Measurements from ENCODE around the gene FANCL.

Gene FANCL

GRCh38 chr2:58138396-58139030 is 102.6 kb downstream of the FANCL start:
- no peaks in the 10 kb centered on the region for H3K27me3 ChIP-seq (ENCODE audit: insufficient read depth, insufficient read length)
- DNase-seq (ENCODE audit: low read depth, low spot score), result no peak
- no peak overlapping the region for H3K9ac ChIP-seq (ENCODE audit: insufficient read length, low read depth)
- H3K9me3 ChIP-seq (ENCODE audit: insufficient read depth, low read length), result no peaks in the 10 kb centered on the region
- no peaks in the 10 kb centered on the region for H3K36me3 ChIP-seq (ENCODE audit: insufficient read depth, insufficient read length, low read length)
- no peaks in the 10 kb centered on the region for H3K4me1 ChIP-seq (ENCODE audit: insufficient read depth, insufficient read length)
- no peak overlapping the region for H3K4me3 ChIP-seq (ENCODE audit: insufficient read length, low read depth)
- TF ChIP-seq YY1 (IDR thresholded peaks at IDR 0.05; ENCODE audit: insufficient read depth, insufficient read length) (no peak), ZNF274 (IDR thresholded peaks at IDR 0.05; ENCODE audit: low read depth, low read length) (no peak), SUZ12 (IDR thresholded peaks at IDR 0.05; ENCODE audit: extremely low read depth, insufficient read depth, insufficient read length) (no peak)

- Histone ChIP-seq H3K36me3 (ENCODE audit: insufficient read depth, insufficient read length, low read length) (no peaks in the 10 kb centered on the region), H3K4me3 (ENCODE audit: insufficient read length, low read depth) (no peak overlapping the region), H3K4me1 (ENCODE audit: insufficient read depth, insufficient read length) (no peaks in the 10 kb centered on the region), H3K9ac (ENCODE audit: insufficient read length, low read depth) (no peak overlapping the region), H3K9me3 (ENCODE audit: insufficient read depth, low read length) (no peaks in the 10 kb centered on the region), H3K27me3 (ENCODE audit: insufficient read depth, insufficient read length) (no peaks in the 10 kb centered on the region)
- TF ChIP-seq YY1 (IDR thresholded peaks at IDR 0.05; ENCODE audit: insufficient read depth, insufficient read length), result no peak
- no peak for TF ChIP-seq SUZ12 (IDR thresholded peaks at IDR 0.05; ENCODE audit: extremely low read depth, insufficient read depth, insufficient read length)
- no peak for DNase-seq (ENCODE audit: low read depth, low spot score)
Observed at GRCh38 chr2:58137856-58138255, 103.3 kb downstream of the FANCL start.

- DNase-seq (ENCODE audit: low read depth, low spot score), result no peak
- Histone ChIP-seq H3K27me3 (ENCODE audit: insufficient read depth, insufficient read length) (no peaks in the 10 kb centered on the region), H3K9ac (ENCODE audit: insufficient read length, low read depth) (no peak overlapping the region), H3K4me3 (ENCODE audit: insufficient read length, low read depth) (no peak overlapping the region), H3K9me3 (ENCODE audit: insufficient read depth, low read length) (no peaks in the 10 kb centered on the region), H3K4me1 (ENCODE audit: insufficient read depth, insufficient read length) (no peaks in the 10 kb centered on the region), H3K36me3 (ENCODE audit: insufficient read depth, insufficient read length, low read length) (no peaks in the 10 kb centered on the region)
- TF ChIP-seq SUZ12 (IDR thresholded peaks at IDR 0.05; ENCODE audit: extremely low read depth, insufficient read depth, insufficient read length) (no peak), ZNF274 (IDR thresholded peaks at IDR 0.05; ENCODE audit: low read depth, low read length) (no peak), YY1 (IDR thresholded peaks at IDR 0.05; ENCODE audit: insufficient read depth, insufficient read length) (no peak)
Observed at GRCh38 chr2:58137221-58137620, 103.9 kb downstream of the FANCL start.

GRCh38 chr2:58135861-58136260 is 105.3 kb downstream of the FANCL start:
- H3K27me3 ChIP-seq (ENCODE audit: insufficient read depth, insufficient read length), result no peaks in the 10 kb centered on the region
- H3K4me3 ChIP-seq (ENCODE audit: insufficient read length, low read depth), result no peak overlapping the region
- no peaks in the 10 kb centered on the region for H3K4me1 ChIP-seq (ENCODE audit: insufficient read depth, insufficient read length)
- no peak for TF ChIP-seq SUZ12 (IDR thresholded peaks at IDR 0.05; ENCODE audit: extremely low read depth, insufficient read depth, insufficient read length)
- H3K9ac ChIP-seq (ENCODE audit: insufficient read length, low read depth), result no peak overlapping the region
- H3K9me3 ChIP-seq (ENCODE audit: insufficient read depth, low read length), result no peaks in the 10 kb centered on the region
- DNase-seq (ENCODE audit: low read depth, low spot score), result no peak
- peaks cover 6% of the 10 kb centered on the region for H3K36me3 ChIP-seq (ENCODE audit: insufficient read depth, insufficient read length, low read length)

- no peak for TF ChIP-seq ZNF274 (IDR thresholded peaks at IDR 0.05; ENCODE audit: low read depth, low read length)
- Histone ChIP-seq H3K9me3 (ENCODE audit: insufficient read depth, low read length) (no peaks in the 10 kb centered on the region), H3K27me3 (ENCODE audit: insufficient read depth, insufficient read length) (no peaks in the 10 kb centered on the region), H3K4me3 (ENCODE audit: insufficient read length, low read depth) (no peak overlapping the region), H3K9ac (ENCODE audit: insufficient read length, low read depth) (no peak overlapping the region), H3K36me3 (ENCODE audit: insufficient read depth, insufficient read length, low read length) (peaks cover 6% of the 10 kb centered on the region), H3K4me1 (ENCODE audit: insufficient read depth, insufficient read length) (no peaks in the 10 kb centered on the region)
- no peak for DNase-seq (ENCODE audit: low read depth, low spot score)
Observed at GRCh38 chr2:58133395-58133794, 107.7 kb downstream of the FANCL start.

- Histone ChIP-seq H3K9ac (ENCODE audit: insufficient read length, low read depth) (no peak overlapping the region), H3K4me3 (ENCODE audit: insufficient read length, low read depth) (no peak overlapping the region), H3K9me3 (ENCODE audit: insufficient read depth, low read length) (no peaks in the 10 kb centered on the region), H3K27me3 (ENCODE audit: insufficient read depth, insufficient read length) (no peaks in the 10 kb centered on the region), H3K4me1 (ENCODE audit: insufficient read depth, insufficient read length) (no peaks in the 10 kb centered on the region), H3K36me3 (ENCODE audit: insufficient read depth, insufficient read length, low read length) (peaks cover 6% of the 10 kb centered on the region)
- no peak for DNase-seq (ENCODE audit: low read depth, low spot score)
- TF ChIP-seq ZNF274 (IDR thresholded peaks at IDR 0.05; ENCODE audit: low read depth, low read length) (no peak), YY1 (IDR thresholded peaks at IDR 0.05; ENCODE audit: insufficient read depth, insufficient read length) (no peak), SUZ12 (IDR thresholded peaks at IDR 0.05; ENCODE audit: extremely low read depth, insufficient read depth, insufficient read length) (no peak)
Observed at GRCh38 chr2:58131191-58132011, 109.7 kb downstream of the FANCL start.

GRCh38 chr2:58130238-58130637 is 110.9 kb downstream of the FANCL start:
- Histone ChIP-seq H3K9ac (ENCODE audit: insufficient read length, low read depth) (no peak overlapping the region), H3K27me3 (ENCODE audit: insufficient read depth, insufficient read length) (no peaks in the 10 kb centered on the region), H3K4me3 (ENCODE audit: insufficient read length, low read depth) (no peak overlapping the region), H3K36me3 (ENCODE audit: insufficient read depth, insufficient read length, low read length) (peaks cover 6% of the 10 kb centered on the region), H3K4me1 (ENCODE audit: insufficient read depth, insufficient read length) (no peaks in the 10 kb centered on the region), H3K9me3 (ENCODE audit: insufficient read depth, low read length) (no peaks in the 10 kb centered on the region)
- no peak for DNase-seq (ENCODE audit: low read depth, low spot score)
- TF ChIP-seq ZNF274 (IDR thresholded peaks at IDR 0.05; ENCODE audit: low read depth, low read length) (no peak), YY1 (IDR thresholded peaks at IDR 0.05; ENCODE audit: insufficient read depth, insufficient read length) (no peak), SUZ12 (IDR thresholded peaks at IDR 0.05; ENCODE audit: extremely low read depth, insufficient read depth, insufficient read length) (no peak)
